ENCODE data around the gene ARRB1. TPM values are rescaled to one million over a fixed set of nuclear protein-coding genes. Genes with fewer than 3 reads are reported as not detected.
A peak's percentile ranks its signal among the peaks of the same experiment; 100 is the strongest.
"Not testable (repeated sequence)": the region's sequence is repeated elsewhere in the genome, so short reads cannot be mapped to it uniquely, and the experiment has no call there.

The ARRB1 gene
- 55.4 TPM for total RNA-seq

DNA sequence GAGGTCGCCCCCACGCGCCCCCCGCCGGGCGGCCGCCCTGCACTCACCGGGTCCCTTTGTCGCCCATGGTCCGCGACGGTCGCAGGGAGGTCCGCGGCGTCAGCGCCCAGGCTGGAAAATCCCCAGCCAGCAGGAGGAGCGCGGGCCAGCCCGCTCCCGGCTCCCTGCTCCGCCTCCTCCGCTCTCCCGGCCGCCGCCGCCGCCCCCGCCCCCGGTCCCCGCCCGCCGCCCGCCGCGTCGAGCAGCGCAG is at the start of gene ARRB1:
ARRB1 (minus strand) TSS at position 121 of the 250 bp plus-strand sequence; CDS start at position 67, 54 bp downstream.
- DNase-seq = no peak

DNA sequence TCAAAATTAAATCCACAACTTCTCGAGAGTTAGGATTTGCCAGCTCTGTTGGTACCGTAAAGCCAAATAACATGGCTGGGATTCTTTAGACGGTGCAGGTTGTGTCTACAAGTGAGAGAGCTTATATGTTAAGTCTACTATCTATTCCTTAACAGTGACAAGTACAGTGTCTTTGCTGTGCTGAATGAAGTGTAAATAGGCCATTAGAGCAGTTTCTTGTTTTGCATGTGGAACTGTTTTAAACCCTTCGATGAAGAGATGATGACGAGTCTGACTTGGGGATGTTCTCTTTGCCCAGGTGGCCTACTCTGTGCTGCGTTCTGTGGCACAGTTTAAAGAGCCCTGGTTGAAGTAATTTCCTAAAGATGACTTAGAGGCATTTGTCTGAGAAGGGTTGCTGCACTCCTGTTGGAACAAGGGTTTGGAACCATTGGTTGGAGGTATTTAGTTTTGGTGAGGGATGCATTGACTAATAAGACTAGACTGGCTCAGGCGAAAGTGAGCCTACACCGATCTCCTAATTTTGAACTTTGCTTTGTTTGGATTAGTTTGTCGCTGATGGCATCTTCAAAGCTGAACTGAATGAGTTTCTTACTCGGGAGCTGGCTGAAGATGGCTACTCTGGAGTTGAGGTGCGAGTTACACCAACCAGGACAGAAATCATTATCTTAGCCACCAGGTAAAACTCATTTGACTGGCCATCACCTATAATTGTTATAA is 48.8 kb upstream of the ARRB1 start:
- no peak for DNase-seq

DNA sequence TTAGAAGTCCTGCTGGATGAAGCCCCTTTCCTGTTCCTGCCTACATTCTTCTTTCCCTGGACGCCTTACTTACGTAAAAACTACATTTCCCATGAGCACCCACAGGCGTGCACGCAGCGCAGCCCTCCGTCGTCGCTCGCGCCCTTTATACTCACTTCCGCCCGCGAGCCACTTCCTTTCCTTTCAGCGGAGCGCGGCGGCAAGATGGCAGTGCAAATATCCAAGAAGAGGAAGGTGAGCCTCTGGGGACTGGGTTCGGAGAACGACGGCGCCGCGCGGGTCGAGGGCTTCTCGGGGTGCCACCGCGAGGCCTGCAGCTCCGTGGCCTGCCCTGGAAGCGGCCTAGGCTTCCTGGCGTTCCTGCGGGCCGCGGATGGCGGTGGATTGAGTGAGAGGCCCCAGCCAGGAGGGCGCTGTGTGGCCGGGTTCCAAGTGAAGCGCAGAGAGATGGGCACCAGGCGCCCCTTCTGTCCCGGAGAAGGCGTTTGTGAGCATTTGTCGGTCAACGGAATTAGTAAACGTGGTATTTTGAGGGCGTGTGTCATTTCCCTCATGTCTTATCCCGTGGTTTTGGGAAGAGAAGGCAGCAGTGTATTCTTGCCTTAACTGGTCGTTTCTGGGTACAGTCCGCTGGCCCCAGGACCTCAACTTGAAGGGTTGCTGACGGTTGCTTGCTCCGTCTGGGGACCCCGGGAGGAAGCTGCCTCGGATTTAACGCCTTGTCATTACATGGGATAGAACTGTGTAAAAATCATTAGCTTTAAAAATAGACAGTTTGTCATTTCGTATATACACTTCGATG is 48.1 kb upstream of the ARRB1 start, which contains the start of gene RPS3:
RPS3 (plus strand) TSS at position 175 of the 802 bp plus-strand sequence; CDS start at position 205, 30 bp downstream.
- peak; percentile 89 for DNase-seq

DNA sequence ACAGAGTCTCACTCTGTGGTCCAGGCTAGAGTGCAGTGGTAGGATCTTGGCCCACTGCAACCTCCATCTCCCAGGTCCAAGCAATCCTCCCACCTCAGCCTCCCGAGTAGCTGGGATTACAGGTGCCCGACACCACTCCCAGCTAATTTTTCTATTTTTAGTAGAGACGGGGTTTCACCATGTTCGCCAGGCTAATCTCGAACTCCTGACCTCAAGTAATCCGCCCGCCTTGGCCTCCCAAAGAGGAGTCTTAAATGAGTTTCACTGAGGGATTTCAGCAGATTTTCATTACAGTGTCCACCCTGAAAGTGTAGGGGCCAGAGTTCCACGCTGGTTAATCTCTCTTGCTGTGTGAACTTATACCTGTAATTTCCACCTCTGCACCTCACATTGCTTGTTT is 47.4 kb upstream of the ARRB1 start:
- no peak for DNase-seq

DNA sequence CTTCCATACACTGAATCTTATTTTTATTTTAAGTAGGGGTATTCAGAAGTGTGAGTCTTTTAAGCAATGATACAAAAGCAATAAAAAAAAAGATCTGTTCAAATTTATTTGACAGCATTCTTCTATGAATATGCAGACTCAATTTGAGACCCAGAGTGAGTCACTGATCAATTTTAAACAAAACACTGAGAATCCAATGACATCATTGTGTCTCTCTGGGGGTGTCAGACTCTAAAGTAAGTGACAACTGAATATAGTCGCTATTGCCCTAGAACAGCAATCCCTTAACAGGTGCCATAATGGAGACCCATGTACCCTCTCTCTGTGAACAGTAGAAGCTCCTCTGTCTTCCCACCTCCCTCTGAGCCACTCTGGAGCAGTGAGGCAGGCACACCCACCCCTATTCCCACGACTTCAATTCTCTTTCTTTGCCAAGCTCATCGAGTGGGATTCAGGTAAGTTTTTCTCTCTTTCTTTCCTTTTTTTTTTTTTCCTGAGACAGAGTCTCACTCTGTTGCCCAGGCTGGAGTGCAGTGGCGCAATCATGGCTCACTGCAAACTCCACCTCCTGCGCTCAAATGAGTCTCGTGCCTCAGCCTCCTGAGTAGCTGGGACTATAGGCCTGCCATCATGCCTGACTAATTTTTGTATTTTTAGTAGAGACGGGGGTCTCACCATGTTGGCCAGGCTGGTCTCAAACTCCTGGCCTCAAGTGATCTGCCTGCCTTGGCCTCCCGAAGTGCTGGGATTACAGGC is 42.8 kb upstream of the ARRB1 start:
- DNase-seq = no peak

DNA sequence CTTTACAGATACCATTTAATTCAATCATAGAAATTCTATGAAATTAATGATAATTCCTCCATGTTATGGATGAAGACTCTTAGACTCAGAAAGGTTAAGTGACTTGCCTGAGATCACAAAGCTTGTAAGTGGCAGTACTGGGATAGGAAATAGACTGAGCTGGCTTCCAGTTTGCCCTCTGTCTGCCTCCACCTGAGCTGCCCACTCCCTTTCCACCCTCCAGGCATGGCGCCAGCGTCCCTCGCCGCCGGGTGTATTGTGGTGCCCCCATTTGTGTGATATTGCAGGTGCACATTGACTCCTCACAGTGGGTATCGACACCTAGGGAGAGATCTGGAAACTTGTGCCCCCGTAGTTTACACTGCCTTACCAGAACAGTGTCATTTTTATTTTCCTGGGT is 38.5 kb upstream of the ARRB1 start:
- no peak for DNase-seq

DNA sequence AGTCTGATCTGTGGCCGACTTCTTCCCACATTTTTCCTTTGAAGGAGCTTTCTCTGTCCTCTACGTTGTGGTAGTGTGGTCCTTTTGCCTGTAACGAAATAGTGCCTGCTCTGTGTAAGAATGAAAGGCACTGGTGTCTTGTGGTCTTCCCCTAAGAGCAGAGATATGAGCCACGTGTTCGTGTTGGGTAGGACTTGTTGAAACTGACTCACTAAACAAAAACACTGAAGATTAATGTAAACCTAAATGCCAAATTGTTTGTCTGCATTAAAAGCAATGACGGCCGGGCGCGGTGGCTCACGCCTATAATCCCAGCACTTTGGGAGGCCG is 37.8 kb upstream of the ARRB1 start:
- no peak for DNase-seq

DNA sequence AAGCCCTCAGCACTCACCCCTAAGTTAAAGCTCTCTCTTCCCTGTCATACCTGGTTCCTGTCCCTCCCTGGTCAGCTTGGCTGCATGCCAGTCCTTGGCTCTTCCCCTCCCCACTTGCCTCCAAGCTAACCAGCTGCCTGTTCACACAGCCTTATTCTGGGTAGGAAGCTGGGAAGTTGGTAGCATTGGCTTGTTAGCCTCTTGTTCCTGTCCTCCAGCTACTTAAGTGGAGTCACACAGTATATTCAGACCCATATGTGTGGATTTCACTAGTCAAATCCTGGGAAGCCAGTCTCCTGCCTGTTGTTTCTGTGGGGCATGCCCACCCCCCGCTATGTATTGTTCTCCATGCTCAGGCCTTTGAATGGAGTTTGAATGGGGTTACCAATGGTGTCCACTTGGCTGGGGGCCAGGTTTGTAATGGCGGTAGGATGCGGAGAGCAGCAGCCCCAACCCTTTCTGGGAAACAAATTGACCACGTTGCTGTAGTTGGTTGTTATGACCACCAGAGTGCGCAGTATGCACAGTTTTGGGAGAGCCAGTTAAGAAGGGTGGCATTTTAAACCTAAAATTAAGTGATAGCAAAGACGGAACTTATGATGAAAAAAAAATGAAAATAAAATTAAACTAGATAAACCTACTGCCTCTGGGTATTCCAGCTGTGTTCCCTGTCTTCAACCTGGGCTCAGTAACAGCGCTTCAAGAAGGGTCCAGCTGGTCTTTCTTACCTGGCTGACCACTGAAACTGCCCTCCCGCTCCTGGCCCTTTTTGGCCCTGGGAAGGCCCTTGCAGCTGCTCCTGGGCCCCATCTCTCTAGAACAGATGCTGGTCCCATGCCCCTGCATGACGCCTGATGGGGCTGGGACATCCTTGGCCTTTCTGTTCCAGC is 37.2 kb upstream of the ARRB1 start:
- DNase-seq = peak; percentile 21

DNA sequence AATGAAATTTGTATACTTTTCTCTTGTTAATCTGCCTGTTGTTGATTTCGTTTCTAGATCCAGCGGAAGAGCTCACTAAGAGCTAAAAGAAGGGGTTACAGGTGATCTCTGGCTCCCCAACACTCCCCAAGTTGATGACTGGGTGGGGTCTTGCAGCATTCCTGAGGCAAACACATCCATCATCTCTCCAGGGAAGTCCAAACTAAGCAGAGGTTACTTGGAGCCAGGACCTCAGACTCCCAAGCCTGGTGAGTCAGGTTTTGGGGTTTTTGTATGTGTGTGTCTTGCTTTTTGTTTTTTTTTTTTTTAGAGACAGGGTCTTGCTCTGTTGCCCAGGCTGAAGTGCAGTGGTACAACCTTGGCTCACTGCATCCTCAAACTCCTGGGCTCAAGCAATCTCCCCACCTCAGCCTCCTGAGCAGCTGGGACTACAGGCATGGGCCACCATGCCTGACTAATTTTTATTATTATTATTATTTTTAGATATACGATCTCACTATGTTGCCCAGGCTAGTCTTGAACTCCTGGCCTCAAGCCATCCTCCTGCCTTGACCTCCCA is 36.4 kb upstream of the ARRB1 start:
- DNase-seq = no peak

DNA sequence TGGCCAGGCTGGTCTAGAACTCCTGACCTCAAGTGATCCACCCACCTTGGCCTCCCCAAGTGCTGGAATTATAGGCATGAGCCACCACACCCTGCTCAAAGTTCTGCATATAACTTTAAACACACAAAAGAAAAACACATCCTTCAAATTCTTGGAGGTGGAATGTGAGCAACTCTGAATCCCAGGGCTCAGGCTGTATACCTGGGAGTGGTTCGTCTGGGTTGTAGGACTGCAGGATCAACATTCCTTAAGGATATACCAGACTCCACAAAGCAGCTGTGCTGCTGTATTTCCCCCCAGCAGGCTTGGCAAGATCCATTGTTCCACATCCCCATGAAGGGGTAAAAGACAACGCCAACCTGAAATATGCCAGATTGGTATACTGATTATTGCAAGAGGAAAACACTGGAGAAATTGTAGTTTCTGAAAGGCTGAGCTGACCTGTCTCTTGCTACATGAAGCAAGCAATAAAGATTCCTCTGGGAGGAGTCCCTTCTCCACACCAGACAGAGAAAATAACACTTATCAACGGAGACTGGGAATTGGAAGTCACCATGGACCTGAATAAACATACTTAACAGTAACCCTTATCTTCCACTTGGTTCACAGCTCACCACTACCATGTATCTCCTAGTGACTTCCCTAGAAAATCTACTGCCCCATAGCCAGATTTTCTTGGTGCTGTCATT is 35.6 kb upstream of the ARRB1 start:
- no peak for DNase-seq

DNA sequence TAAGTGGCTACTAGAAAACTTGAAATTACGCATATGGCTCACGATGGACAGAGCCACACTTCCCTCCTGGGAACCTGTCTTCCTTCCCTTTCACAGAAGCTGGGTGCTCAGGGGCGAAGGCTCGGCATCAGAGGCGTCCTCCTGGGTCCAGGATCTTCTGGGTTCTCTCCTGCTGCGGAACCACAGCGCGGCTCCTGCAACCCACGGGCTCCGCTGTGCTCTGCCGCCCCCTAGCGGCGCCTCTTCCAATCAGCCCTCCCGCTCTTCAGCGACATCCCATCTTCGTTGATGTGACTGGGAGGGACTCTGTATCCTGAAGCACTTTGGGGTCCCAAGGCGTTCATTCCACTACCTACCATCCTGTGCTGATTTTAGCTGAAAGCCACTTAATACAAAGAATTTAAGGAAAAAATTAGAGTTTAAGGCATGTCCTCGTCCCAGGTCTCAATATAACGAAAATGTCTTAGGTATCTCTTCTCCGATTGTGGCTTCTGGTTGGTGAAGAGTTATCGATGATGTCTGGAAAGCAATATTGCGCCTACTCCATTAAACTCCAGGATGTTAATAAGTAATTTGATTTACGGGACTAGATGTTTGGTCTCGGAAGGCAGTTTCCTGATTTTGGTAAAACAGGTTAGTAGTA is 33.1 kb upstream of the ARRB1 start:
- peak; percentile 47 for DNase-seq

DNA sequence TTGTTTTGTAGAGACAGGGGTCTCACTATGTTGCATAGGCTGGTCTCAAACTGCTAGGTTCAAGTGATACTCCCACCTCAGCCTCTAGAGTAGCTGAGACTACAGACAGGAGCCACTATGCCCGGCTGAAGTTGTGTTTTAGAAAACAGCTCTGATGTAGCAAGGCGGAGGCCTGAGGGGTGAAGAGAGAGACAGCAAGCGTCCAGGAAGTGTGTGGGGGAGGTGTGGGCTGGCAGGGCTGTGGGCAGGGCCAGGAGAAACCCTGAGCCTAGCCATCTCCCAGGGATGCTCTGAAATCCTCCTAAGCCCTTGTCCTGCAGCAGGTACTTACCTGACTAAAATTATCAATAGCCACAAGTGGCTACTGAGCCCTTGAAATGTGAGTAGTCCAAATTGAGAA is 31.8 kb upstream of the ARRB1 start:
- DNase-seq = no peak

DNA sequence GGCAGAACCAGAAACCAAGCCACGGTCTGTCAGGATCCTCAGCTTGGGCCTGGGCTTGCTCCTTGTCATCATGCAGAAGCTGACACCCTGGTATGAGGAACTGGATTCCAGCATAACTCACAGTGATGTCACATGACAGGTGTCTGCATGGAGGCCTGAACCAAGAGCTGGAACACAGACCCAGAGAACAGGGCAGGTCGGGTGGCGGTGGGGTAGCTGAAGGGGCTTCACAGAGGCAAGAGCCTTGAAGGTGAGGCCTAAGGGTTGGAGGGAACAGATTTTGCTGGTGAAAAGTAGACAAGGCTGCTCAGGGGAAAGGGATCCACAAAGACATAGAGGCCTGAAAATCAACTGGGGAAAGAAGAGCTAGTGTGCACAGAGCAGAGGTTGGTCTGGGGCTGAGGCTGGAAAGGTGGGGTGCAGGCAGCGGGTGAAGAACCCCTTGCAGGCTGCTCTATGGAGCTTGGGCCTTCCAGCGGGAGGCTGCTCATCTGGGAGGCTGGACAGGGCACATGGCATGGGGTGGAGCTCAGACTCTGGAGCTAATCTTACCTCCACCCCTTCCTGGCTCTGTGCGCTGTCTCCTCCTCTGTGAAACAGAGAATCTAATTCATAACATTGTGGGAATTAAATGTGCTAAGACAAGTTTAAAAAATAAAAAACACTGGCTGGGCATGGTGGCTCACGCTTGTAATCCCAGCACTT is 29.4 kb upstream of the ARRB1 start:
- DNase-seq = no peak

DNA sequence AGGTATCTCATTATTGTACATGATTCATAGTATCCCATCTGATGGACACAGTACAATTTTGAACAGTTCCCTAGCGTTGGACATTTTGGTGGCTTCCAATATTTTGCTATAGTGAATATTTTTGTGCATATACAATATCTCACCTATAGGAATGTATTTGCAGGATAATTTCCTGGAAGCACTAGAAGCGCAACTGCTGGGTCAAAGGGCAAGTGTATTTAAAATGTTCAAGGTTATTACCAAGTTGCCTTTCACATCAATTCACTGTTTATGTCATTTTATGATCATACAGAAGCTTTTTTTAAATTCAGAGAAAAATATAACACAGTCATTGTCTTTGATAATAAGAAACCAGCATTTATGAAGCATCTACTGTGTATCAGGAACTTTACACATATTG is 28.8 kb upstream of the ARRB1 start:
- DNase-seq = no peak

DNA sequence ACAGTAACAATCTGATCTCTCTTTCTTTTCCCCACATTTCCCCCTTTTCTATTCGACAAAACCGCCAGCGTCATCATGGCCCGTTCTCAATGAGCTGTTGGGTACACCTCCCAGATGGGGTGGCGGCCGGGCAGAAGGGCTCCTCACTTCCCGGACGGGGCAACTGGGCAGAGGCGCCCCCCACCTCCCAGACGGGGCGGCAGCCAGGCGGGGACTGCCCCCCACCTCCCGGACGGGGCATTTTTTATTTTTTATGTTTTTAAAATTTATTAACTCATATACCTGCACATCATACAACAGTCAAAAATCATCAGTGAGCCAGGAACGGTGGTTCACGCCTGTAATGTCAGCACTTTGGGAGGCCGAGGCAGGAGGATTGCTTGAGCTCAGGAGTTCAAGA is 27.3 kb upstream of the ARRB1 start:
- not testable (repeated sequence) for DNase-seq

DNA sequence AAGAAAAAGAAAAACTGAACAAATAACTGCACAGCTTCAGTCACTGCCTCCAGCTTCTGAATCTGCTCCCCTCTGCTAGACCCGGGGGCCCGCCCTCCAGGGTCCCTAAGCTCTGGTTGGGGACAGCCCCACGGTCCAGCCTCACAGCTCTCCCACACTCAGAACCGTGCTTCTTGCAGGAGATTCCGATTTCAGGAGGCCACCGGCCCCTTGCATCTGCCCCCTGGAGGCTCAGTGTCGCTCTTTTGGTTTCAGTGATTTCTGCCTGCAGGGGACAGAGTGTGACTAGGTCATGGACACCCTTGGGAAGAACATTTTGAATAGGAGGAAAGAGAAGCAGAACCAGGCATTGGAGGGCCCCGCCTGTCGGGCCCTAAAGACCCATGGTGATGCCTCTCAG is 24.7 kb upstream of the ARRB1 start:
- no peak for DNase-seq

DNA sequence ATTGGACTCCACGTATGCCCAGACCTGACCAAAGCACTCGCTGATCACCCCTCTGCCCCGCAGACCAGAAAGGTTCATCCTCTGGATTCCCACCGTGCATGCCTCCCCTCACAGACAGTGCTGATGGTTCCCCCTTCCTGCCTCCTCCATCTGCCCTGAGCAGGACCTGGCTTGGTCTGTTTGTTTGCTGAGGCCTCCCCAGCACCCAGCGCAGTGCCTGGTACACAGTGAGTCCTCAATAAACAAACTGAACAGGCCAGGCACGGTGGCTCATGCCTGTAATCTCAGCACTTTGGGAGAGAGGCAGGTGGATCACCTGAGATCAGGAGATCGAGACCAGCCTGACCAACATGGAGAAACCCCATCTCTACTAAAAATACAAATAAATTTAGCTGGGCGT is 24.2 kb upstream of the ARRB1 start:
- DNase-seq = no peak

DNA sequence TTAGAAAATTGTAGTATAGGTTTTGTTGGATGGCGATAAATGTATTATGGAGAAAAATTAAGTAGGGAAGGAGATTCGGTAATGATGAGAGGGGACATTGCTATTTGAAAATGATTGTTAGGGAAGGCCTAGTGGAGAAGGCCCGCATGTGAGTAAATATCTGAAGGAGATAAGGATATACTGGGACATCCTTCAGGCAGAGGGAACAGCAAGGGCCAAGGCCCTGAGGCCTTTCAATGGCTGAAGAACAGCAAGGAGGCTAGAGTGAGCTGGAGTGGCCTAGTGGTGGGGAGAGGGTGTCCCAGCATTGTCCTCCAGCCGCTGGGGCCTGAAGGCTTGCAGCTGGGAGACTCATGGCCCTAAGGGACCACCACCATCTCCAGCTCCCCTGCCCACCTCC is 23.2 kb upstream of the ARRB1 start:
- no peak for DNase-seq

DNA sequence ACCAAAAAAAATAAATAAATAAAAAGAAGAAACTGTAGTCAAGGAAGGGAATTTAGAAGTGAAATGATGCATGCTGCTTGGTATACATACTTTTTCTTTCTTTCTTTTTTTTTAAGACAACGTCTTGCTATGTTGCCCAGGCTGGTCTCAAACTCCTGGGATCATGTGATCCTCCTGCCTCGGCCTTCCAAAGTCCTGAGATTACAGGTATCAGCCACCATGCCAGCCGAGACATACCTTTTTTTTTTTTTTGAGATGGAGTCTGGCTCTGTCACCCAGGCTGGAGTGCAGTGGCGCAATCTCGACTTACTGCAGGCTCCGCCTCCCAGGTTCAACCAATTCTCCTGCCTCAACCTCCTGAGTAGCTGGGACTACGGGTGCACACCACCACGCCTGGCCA is 21.7 kb upstream of the ARRB1 start:
- DNase-seq = no peak

Measured in occipital lobe (tissue), 2 donors.